DND-41 (cell line): ENCODE measurements around the gene ASB18.
A peak's percentile ranks its signal among the peaks of the same experiment; 100 is the strongest.

Source experiments
- ATAC-seq: fragments of 200-7000 bp; cut with Tn5 transposase; 3 replicates; pipeline ENCODE4 v1.9.1; 2021; ENCODE audit warnings: low read depth; ENCODE audit not compliant: insufficient read depth
- DNase-seq: peaks from one replicate; pipeline ENCODE4 v3.0.0-alpha.2; 2020
- H2AFZ ChIP-seq: 2 replicates; pipeline ENCODE4 v1.6.0; 2012; ENCODE audit warnings: low read depth, low read length
- H3K27ac ChIP-seq: 2 replicates; pipeline ENCODE4 v1.5.1; 2012; ENCODE audit warnings: low read length, inconsistent platforms
- H3K27me3 ChIP-seq: fragments of 200-600 bp; sonication (generic); 2 replicates; pipeline ENCODE4 v1.6.0; 2012; ENCODE audit warnings: low read length, mild to moderate bottlenecking, inconsistent platforms; ENCODE audit not compliant: insufficient read depth, poor library complexity
- H3K36me3 ChIP-seq: 2 replicates; pipeline ENCODE4 v1.5.1; 2012; ENCODE audit warnings: low read length, inconsistent platforms; ENCODE audit not compliant: insufficient read depth
- H3K4me1 ChIP-seq: 2 replicates; pipeline ENCODE4 v1.5.1; 2012; ENCODE audit warnings: mild to moderate bottlenecking, low read length; ENCODE audit not compliant: insufficient read depth
- H3K4me2 ChIP-seq: 2 replicates; pipeline ENCODE4 v1.6.0; 2012; ENCODE audit warnings: mild to moderate bottlenecking, moderate library complexity, low read length, inconsistent platforms; ENCODE audit not compliant: insufficient read depth
- H3K4me3 ChIP-seq, 2 experiments: fragments of 200-600 bp in 1 of 2; shearing (Covaris generic) in 1 of 2; 2 replicates each; pipeline ENCODE4 v1.5.1; 2012 to 2016; ENCODE audit warnings: inconsistent platforms in 2 of 2, low read length in 2 of 2, mild to moderate bottlenecking in 2 of 2, low read depth in 1 of 2, moderate library complexity in 1 of 2
- H3K79me2 ChIP-seq: 2 replicates; pipeline ENCODE4 v1.6.0; 2012; ENCODE audit warnings: low read length, inconsistent platforms; ENCODE audit not compliant: insufficient read depth
- H3K9ac ChIP-seq: 2 replicates; pipeline ENCODE4 v1.6.0; 2012; ENCODE audit warnings: low read depth, mild to moderate bottlenecking, inconsistent platforms, low read length, moderate library complexity
- H3K9me3 ChIP-seq: 2 replicates; pipeline ENCODE4 v1.5.1; 2012; ENCODE audit warnings: low read length, moderate library complexity, mild to moderate bottlenecking, inconsistent platforms; ENCODE audit not compliant: insufficient read depth, severe bottlenecking
- H4K20me1 ChIP-seq: 2 replicates; pipeline ENCODE4 v1.6.0; 2012; ENCODE audit warnings: low read length; ENCODE audit not compliant: insufficient read depth
- EZH2 ChIP-seq: IDR thresholded peaks from 3 replicates; pipeline ENCODE4 v1.6.1; 2012; ENCODE audit warnings: borderline replicate concordance, low read depth, mild to moderate bottlenecking, moderate library complexity, low read length, inconsistent platforms; ENCODE audit not compliant: severe bottlenecking
- TF ChIP-seq, protein P1 (sequence below): IDR thresholded peaks from 2 replicates; pipeline ENCODE4 v1.5.1; 2012; ENCODE audit warnings: borderline replicate concordance, low read length, moderate library complexity, mild to moderate bottlenecking; ENCODE audit not compliant: poor library complexity, severe bottlenecking; ENCODE audit errors: extremely low read depth

Gene ASB18

DNA sequence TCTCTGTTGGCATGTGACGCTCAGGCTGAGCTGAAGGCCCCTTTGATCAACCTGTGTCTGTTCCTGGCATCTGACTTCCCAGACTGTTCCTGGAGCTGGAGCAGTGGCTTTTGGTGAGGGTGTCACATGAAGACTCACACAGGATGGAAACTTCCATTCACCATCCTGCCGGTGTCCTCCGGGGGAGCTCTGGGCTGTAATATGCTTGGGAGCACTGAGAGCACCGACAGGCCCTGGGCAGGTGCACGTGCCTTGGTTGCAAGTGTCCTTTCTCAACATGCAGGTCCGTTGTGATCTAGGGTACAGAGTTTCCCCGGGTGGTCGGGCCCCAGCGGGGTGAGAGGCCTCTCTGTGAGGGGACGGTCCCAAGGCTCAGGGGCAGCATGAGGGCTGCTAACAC is 71.2 kb downstream of the ASB18 start:
- Histone ChIP-seq H3K4me1 (no peaks in the 10 kb centered on the region), H3K4me2 (no peak overlapping the region), H3K27ac (no peak overlapping the region), H4K20me1 (no peaks in the 10 kb centered on the region), H3K9me3 (no peaks in the 10 kb centered on the region), H3K36me3 (no peaks in the 10 kb centered on the region), H3K27me3 (peaks cover 4% of the 10 kb centered on the region), H3K9ac (no peak overlapping the region), H2AFZ (no peak overlapping the region), H3K4me3 (no peak overlapping the region), H3K79me2 (no peaks in the 10 kb centered on the region)
- TF ChIP-seq EZH2 = no peak
- TF ChIP-seq, protein P1, sequence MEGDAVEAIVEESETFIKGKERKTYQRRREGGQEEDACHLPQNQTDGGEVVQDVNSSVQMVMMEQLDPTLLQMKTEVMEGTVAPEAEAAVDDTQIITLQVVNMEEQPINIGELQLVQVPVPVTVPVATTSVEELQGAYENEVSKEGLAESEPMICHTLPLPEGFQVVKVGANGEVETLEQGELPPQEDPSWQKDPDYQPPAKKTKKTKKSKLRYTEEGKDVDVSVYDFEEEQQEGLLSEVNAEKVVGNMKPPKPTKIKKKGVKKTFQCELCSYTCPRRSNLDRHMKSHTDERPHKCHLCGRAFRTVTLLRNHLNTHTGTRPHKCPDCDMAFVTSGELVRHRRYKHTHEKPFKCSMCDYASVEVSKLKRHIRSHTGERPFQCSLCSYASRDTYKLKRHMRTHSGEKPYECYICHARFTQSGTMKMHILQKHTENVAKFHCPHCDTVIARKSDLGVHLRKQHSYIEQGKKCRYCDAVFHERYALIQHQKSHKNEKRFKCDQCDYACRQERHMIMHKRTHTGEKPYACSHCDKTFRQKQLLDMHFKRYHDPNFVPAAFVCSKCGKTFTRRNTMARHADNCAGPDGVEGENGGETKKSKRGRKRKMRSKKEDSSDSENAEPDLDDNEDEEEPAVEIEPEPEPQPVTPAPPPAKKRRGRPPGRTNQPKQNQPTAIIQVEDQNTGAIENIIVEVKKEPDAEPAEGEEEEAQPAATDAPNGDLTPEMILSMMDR = no peak
- DNase-seq (no peak), ATAC-seq (no peak)

DNA sequence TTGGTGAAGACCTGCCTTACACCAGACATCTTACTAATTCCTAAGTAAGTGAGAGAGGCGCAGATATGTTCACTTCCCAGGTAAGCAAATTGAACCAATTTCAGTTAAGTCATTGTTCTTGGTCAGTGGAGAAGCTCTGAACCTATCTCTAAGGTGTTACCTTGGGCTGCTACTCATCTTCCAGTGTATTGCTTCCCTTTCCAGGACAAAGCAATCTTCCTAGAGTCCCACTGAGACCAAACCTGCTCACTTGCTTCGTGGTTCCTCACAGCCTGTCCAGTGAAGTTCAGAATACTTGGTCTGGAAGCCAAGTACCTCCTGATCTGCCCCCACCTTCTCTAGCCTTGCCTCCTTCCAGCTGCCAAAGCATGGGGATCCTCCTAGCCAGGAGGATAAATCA is 73.5 kb downstream of the ASB18 start:
- Histone ChIP-seq H3K79me2 (no peaks in the 10 kb centered on the region), H3K36me3 (no peaks in the 10 kb centered on the region), H3K4me3 (no peak overlapping the region), H3K9ac (no peak overlapping the region), H3K27ac (no peak overlapping the region), H4K20me1 (no peaks in the 10 kb centered on the region), H3K4me2 (no peak overlapping the region), H3K27me3 (no peaks in the 10 kb centered on the region), H3K4me1 (no peaks in the 10 kb centered on the region), H3K9me3 (no peaks in the 10 kb centered on the region), H2AFZ (no peak overlapping the region)
- DNase-seq = no peak
- TF ChIP-seq, protein P1 = no peak
- TF ChIP-seq EZH2 = no peak
- ATAC-seq = no peak

DNA sequence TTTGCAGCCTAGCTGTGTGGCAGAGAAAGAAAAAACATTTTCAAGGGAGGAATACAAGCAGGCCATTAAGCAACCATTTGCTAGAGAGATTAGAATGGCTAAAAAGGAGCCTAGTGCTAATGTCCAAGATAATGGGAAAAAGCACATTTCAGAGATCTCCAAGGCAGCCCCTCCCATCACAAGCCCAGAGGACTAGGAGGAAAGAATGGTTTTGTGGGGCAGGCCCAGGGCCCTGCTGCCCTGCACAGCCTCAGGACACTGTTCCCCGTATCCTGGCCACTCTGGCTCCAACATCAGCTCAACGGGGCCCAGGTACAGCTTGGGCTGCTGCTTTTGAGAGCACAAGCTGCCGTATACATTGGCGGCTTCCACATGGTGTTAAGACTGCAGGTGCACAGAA is 79.5 kb downstream of the ASB18 start:
- no peaks in the 10 kb centered on the region for H3K9me3 ChIP-seq
- H3K27me3 ChIP-seq = no peaks in the 10 kb centered on the region
- no peak overlapping the region for H3K9ac ChIP-seq
- TF ChIP-seq, protein P1 = no peak
- TF ChIP-seq EZH2 = no peak
- H2AFZ ChIP-seq = no peak overlapping the region
- H3K4me3 ChIP-seq = no peak overlapping the region
- H3K79me2 ChIP-seq = no peaks in the 10 kb centered on the region
- no peaks in the 10 kb centered on the region for H3K36me3 ChIP-seq
- H3K4me2 ChIP-seq = no peak overlapping the region
- H3K4me1 ChIP-seq = no peaks in the 10 kb centered on the region
- ATAC-seq (no peak), DNase-seq (no peak)
- no peaks in the 10 kb centered on the region for H4K20me1 ChIP-seq
- H3K27ac ChIP-seq = no peak overlapping the region

DNA sequence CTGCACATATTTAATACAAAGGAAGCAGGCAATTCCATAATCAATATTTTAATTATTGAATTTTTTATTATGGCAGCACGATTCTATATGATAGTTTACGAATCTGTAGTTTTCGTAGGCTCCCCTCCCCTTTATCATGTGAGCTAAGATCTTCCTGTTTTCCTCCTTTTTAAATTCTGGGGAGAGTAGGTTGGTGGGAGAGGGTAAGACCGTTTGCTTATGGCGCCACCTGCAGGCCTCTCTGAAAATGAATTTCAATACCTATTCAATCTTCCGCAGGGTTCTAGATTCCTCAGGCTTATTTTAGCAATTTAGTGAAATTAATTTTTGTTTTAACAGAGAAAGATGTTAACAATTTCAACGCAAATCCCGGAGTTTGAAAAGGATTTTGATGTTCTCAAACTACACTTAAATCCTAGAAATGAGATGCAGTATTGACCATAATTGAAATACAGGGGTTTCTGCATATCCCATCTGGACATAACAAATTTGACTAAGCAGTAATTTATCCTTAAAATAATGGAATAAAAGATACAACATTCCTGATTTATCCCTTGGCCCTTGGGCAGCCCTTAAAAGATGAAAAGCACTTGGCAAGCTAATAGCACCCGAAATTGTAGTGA is 83.3 kb downstream of the ASB18 start:
- Histone ChIP-seq H3K4me3 (no peak overlapping the region), H3K4me1 (no peaks in the 10 kb centered on the region), H2AFZ (no peak overlapping the region), H3K9ac (no peak overlapping the region), H3K4me2 (no peak overlapping the region), H3K79me2 (no peaks in the 10 kb centered on the region), H3K27me3 (no peaks in the 10 kb centered on the region), H4K20me1 (no peaks in the 10 kb centered on the region), H3K9me3 (no peaks in the 10 kb centered on the region), H3K27ac (no peak overlapping the region), H3K36me3 (no peaks in the 10 kb centered on the region)
- DNase-seq (peak; percentile 57), ATAC-seq (peak; percentile 62; the same call in 2 of the 3 replicates)
- TF ChIP-seq, protein P1 = peak; percentile 77
- TF ChIP-seq EZH2 = no peak
